Fibroblast of lung (primary cell): ENCODE results near the gene MAP3K10. TPM values are rescaled to one million over a fixed set of nuclear protein-coding genes. Genes with fewer than 3 reads are reported as not detected.

Experiments
- DNase-seq, 2 donors: peaks; one replicate each; pipeline versions ENCODE4 v3.0.0 to v3.0.0-alpha.2; 2010; ENCODE audit warnings: low read depth in 2 of 2
- H2AFZ ChIP-seq: 2 replicates; pipeline ENCODE4 v1.5.1; 2012; ENCODE audit warnings: low read length, control low read depth, inconsistent platforms
- H3K27ac ChIP-seq: 2 replicates; pipeline ENCODE4 v1.5.1; 2011; ENCODE audit warnings: low read length, control low read depth; ENCODE audit not compliant: insufficient read depth
- H3K27me3 ChIP-seq: 2 replicates; pipeline ENCODE4 v1.5.1; 2011; ENCODE audit warnings: mild to moderate bottlenecking, low read length; ENCODE audit not compliant: control insufficient read depth, insufficient read depth
- H3K36me3 ChIP-seq: 2 replicates; pipeline ENCODE4 v1.5.1; 2011; ENCODE audit warnings: low read length; ENCODE audit not compliant: control insufficient read depth, insufficient read depth
- H3K4me1 ChIP-seq: 2 replicates; pipeline ENCODE4 v1.5.1; 2011; ENCODE audit warnings: low read length; ENCODE audit not compliant: control insufficient read depth, insufficient read depth; ENCODE audit errors: extremely low read depth
- H3K4me2 ChIP-seq: 2 replicates; pipeline ENCODE4 v1.5.1; 2011; ENCODE audit warnings: low read length, control low read depth; ENCODE audit not compliant: insufficient read depth; ENCODE audit errors: extremely low read depth
- H3K4me3 ChIP-seq, 4 experiments: fragments of 200-600 bp in 1 of 4; sonication (generic) in 1 of 4; replicated peaks in 1 of 4; 2 replicates each; pipeline ENCODE4 v1.5.1; 2011 to 2016; ENCODE audit warnings: low read length in 4 of 4, low read depth in 3 of 4, mild to moderate bottlenecking in 3 of 4, control low read depth in 2 of 4, inconsistent platforms in 1 of 4, mixed read lengths in 1 of 4; ENCODE audit not compliant: insufficient read depth in 1 of 4; ENCODE audit errors: control extremely low read depth in 1 of 4
- H3K79me2 ChIP-seq: 2 replicates; pipeline ENCODE4 v1.5.1; 2012; ENCODE audit warnings: mild to moderate bottlenecking, low read length, inconsistent platforms; ENCODE audit not compliant: control insufficient read depth, insufficient read depth
- H3K9ac ChIP-seq: 2 replicates; pipeline ENCODE4 v1.5.1; 2011; ENCODE audit warnings: mild to moderate bottlenecking, low read length, control low read depth; ENCODE audit not compliant: insufficient read depth
- H3K9me3 ChIP-seq: 2 replicates; pipeline ENCODE4 v1.5.1; 2012; ENCODE audit warnings: low read depth, low read length; ENCODE audit not compliant: control insufficient read depth, insufficient read depth
- H4K20me1 ChIP-seq: 2 replicates; pipeline ENCODE4 v1.5.1; 2011; ENCODE audit warnings: low read length; ENCODE audit not compliant: control insufficient read depth, insufficient read depth; ENCODE audit errors: extremely low read depth
- CTCF ChIP-seq, 2 donors: IDR thresholded peaks in 1 of 2; conservative IDR thresholded peaks in 1 of 2; 1 replicate in 1 of 2; 2 replicates in 1 of 2; pipeline ENCODE4 v1.5.1; 2011 to 2012; ENCODE audit warnings: low read length in 2 of 2, control low read depth in 1 of 2, inconsistent platforms in 1 of 2, low read depth in 1 of 2, mild to moderate bottlenecking in 1 of 2
- EZH2 ChIP-seq: IDR thresholded peaks from 2 replicates; pipeline ENCODE4 v1.5.1; 2012; ENCODE audit warnings: low read length, control low read depth, mild to moderate bottlenecking; ENCODE audit errors: missing control alignments
- polyA plus RNA-seq, 2 donors: library from polyadenylated mRNA; depleted of rRNA in 1 of 2; stranded (reverse) in 1 of 2; unstranded in 1 of 2; fragments of >200 nt; gene quantifications; 2 replicates each; pipeline ENCODE4 v1.2.1, GENCODE V29; 2011 to 2012; ENCODE audit warnings: missing spikeins in 1 of 2
- total RNA-seq: library from RNA; depleted of rRNA; stranded (reverse); fragments of >200 nt; gene quantifications from 2 replicates; pipeline ENCODE4 v1.2.1, GENCODE V29; 2014

The MAP3K10 gene
- total and polyA plus RNA-seq, 2 donors (not counting 1 experiment from before 2014, with no cell fraction given) = 2.7 to 7.4 TPM

- Histone ChIP-seq H3K4me1 (no peaks in the 10 kb centered on the region), H3K36me3 (peaks cover 15% of the 10 kb centered on the region), H3K9me3 (no peaks in the 10 kb centered on the region), H3K27me3 (no peaks in the 10 kb centered on the region), H3K9ac (no peak overlapping the region), H3K27ac (no peak overlapping the region), H3K4me2 (no peak overlapping the region), H3K4me3 (no peak overlapping the region), H4K20me1 (peaks cover 2% of the 10 kb centered on the region), H2AFZ (no peak overlapping the region), H3K79me2 (peaks cover 9% of the 10 kb centered on the region)
- TF ChIP-seq CTCF (conservative IDR thresholded peaks at IDR 0.05 in 1 of 2, IDR thresholded peaks at IDR 0.05 in 1 of 2; ENCODE audit: low read depth in 1 of 2, low read length in 2 of 2) (no peak), EZH2 (no peak)
- DNase-seq = no peak
Measured at GRCh38 chr19:40252395-40252794, 61.2 kb downstream of the MAP3K10 start.

- H3K9ac ChIP-seq = no peak overlapping the region
- H3K4me2 ChIP-seq = no peak overlapping the region
- DNase-seq = no peak
- peaks cover 15% of the 10 kb centered on the region for H3K36me3 ChIP-seq
- H2AFZ ChIP-seq = no peak overlapping the region
- H3K4me3 ChIP-seq = no peak overlapping the region
- peaks cover 2% of the 10 kb centered on the region for H4K20me1 ChIP-seq
- no peaks in the 10 kb centered on the region for H3K9me3 ChIP-seq
- TF ChIP-seq EZH2 (no peak), CTCF (conservative IDR thresholded peaks at IDR 0.05 in 1 of 2, IDR thresholded peaks at IDR 0.05 in 1 of 2; ENCODE audit: low read depth in 1 of 2, low read length in 2 of 2) (no peak)
- H3K79me2 ChIP-seq = peaks cover 11% of the 10 kb centered on the region
- no peaks in the 10 kb centered on the region for H3K27me3 ChIP-seq
- no peak overlapping the region for H3K27ac ChIP-seq
- H3K4me1 ChIP-seq = no peaks in the 10 kb centered on the region
Measured at GRCh38 chr19:40253611-40254092, 62.4 kb downstream of the MAP3K10 start.

- Histone ChIP-seq H3K9me3 (no peaks in the 10 kb centered on the region), H3K27me3 (no peaks in the 10 kb centered on the region), H3K27ac (no peak overlapping the region), H2AFZ (no peak overlapping the region), H3K36me3 (peaks cover 13% of the 10 kb centered on the region), H3K4me3 (no peak overlapping the region), H3K4me1 (no peaks in the 10 kb centered on the region), H3K9ac (no peak overlapping the region), H3K79me2 (peaks cover 11% of the 10 kb centered on the region), H4K20me1 (peaks cover 2% of the 10 kb centered on the region), H3K4me2 (no peak overlapping the region)
- no peak for DNase-seq
- TF ChIP-seq EZH2 = no peak
- no peak for TF ChIP-seq CTCF (conservative IDR thresholded peaks at IDR 0.05 in 1 of 2, IDR thresholded peaks at IDR 0.05 in 1 of 2; ENCODE audit: low read depth in 1 of 2, low read length in 2 of 2)
Measured at GRCh38 chr19:40254714-40255418, 63.6 kb downstream of the MAP3K10 start.
